NOMO-1 (cell line): ENCODE data around the gene ZNF576.
A peak's percentile ranks its signal among the peaks of the same experiment; 100 is the strongest.
"Not testable (repeated sequence)": the region's sequence is repeated elsewhere in the genome, so short reads cannot be mapped to it uniquely, and the experiment has no call there.

Source experiments
- DNase-seq, 2 experiments: peaks; one replicate each; lab custom pipeline; 2025; ENCODE audit not compliant: unreplicated experiment in 2 of 2; lab: John Stamatoyannopoulos, UW

ZNF576 gene

DNA sequence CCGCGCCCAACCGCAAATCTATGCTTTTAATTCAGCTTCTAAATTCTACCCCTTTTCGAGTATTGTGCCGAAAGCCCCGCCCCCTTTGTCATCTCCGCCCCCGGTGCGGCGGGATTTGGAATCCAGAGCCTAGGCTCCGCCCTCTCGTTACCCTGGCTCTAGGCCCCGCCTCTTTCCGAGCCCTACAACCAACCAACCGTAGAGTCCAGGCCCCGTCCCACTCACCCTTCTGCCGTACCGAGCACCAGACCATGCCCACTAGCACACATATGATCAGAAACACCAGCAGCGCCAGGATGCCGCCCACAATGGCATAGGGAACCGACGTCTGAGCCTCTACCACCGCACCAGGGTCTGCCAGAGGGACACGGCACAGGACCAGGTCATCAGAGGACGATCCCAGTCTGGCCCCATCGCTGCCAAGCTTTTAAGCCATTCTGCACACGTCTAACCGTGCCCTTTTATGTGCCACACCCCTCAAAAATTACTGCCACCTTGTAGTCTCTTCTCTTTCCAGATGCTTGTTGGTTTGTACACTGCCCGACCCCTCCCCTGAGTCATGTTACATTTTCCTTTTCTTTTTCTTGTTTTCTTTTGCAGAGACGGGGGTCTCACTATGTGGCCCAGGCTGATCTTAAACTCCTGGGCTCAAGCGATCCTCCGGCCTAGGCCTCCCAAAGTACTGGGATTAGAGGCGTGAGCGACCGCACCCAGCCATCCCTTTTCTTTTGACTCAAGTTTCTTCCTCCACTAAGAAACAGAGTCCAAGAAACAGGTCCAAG is 27.7 kb downstream of the ZNF576 start:
- no peak for DNase-seq

DNA sequence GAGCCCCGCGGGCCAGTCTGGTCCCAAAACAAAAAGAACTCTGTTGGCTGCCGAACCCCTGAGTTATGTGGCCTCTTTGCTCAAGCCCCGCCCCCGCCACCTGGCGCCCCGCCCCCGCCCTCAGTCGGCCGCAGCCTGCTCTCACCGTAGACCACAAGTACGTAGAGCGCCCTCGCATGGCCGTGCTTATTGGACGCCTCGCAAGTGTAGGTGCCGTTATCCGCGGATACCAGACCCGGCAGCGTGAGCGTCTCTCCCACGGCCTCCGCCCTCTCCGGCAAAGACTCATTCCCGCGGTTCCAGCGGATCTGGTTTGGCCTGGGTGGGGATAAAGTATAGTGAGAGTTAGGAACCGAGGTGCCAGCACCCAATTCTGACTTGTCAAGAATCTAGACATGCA is 28.5 kb downstream of the ZNF576 start:
- DNase-seq = peak in 1 of 2 experiments; percentile 13

DNA sequence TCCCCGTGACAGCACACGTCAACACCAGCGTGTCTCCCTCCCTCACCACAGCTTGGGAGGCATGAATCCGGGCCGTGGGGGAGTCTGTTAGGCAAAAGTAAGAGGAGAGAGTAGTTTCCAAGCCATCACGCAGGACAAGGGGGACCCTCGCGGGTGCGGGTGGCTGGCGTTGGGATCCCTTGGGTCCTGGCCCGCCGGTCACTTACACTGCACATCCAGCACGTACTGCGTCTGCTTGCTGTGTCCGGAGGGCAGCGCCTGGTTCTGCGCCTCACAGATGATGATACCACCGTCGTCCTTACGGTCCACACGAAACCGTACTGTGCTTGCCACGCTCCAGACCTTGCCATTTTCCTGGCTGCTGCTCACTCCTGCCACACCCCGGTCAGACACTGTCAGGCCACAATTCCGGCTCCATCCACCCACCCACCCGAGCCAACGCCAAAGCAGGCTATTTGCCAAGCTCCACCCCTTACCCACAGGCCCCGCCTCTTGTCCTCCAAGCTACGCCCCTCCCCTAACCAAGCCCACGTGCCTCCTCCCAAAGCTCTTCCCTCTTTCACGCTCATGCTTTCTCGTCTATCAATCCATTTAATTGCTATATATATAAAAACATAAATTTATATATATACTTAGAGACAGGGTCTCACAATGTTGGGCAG is 29.7 kb downstream of the ZNF576 start:
- no peak for DNase-seq

DNA sequence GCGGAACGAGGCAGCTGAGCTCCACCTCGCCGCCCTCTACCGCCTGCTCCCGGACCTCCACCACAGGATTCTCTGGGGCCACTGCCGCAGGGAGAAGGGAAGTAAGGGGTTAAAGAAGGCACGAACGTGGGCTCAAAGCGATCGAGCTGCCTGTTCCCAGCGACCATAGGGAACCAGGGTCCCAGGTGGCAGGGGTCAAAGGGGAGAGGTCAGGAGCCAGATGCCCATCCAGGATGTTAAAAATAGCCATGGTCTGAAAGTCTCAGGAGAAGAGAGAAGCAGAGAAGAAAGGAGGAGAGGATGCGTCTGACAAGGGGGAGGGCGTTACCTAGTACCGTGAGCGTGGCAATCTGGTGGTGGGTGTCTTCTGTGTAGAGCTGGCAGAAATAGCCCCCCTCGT is 30.4 kb downstream of the ZNF576 start:
- no peak for DNase-seq

DNA sequence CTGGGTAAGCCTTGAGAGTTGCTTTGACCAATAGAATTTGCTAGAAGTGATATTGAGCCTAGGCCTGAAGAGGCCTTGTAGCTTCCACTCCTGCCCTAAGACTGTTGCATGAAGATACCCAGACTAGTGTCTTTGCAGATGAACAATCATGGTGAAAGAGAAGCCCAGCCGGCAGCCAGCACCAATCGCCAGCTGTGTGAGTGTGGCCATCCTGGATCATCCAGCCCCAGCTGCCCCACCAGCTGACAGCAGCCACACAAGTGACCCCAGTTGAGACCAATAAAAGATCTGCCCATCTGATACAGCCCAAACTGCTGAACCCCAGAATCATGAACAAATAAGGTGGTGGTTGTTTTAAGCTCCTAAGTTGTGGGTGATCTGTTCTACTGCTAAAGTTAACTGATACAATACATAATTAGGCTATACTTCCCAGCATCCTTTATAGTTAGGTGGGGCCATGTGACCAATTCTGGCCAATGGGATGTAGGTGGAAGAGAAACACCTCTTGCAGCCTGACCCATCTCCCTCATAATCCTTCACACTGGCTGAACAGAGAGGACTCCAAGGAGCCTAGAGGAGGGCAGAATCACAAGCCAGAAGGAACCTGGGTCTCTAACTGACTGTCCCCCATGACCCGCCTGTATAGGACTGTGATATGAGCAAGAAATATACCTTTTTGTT is 32.4 kb downstream of the ZNF576 start:
- no peak for DNase-seq

DNA sequence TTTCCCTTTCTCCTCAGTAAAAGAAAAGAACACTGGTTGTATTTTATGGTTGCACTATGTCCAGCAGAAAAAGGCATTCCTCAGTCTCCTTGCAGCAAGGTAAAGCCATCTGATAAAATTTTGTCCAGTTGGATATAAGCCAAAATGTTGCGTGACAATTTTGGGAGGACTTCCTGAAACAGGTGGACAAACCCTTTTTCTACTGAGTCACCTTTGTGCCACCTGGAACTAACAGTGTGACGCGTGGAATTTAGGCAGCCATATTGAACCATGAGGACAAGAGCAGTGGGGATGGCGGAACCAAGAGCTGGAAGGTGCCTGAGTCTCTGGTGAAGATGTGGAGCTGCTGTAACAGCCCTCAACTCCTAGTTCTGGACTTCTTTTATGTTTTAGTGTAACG is 35.1 kb downstream of the ZNF576 start:
- DNase-seq = no peak

DNA sequence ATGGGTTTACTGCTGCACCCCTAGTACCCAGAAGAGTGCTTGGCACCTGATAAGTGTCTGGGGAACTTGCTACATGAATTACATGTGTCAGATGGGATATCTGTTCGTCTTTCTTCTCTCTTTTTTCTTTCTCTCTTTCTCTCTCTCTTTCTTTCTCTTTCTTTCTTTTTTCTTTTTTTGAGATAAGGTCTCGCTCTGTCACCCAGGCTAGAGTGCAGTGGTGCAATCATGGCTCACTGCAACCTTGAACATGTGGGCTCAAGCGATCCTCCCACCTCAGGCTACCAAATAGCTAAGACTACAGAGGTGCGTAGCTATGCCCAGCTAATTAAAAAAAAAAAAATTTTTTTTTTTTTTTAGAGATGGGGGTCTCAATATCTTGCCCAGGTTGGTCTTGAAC is 37.1 kb downstream of the ZNF576 start:
- DNase-seq = no peak

DNA sequence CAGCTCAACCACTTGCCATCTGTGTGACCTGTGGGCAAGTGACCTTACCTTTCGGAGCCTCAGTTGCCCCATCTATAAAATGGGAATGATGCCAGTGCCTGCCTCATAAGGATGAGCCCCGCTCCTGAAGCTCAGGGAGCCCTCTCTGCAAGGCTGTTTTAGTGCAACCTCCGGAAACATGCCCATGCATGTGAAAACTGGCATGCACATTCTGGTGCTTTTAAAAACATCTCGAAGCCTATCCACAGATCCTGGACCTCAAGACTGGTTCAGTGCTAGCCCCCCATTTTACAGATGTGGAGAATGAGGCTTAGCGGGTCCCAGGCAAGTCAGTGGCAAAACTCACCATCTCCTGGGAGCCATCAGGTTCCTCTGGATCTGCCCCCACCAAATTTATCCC is 37.7 kb downstream of the ZNF576 start:
- DNase-seq = no peak

DNA sequence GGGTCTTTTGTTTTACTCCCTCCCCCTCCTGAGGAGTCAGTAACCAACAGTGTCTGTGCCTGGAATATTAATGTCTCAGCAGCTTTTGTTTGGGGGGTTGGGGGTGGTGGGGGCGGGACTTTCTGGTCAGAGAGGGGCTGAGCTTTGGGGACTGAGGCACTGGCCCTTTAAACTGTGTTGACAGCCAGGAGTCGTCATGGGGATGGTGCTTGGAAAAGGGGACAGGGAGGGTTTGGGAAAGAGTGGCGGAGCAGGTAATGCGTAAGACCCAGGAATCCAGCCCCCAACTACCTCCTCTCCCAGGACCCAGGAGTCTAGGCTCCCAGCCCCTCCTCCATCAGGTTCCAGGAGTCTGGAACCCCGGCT is 38.1 kb downstream of the ZNF576 start:
- no peak for DNase-seq

DNA sequence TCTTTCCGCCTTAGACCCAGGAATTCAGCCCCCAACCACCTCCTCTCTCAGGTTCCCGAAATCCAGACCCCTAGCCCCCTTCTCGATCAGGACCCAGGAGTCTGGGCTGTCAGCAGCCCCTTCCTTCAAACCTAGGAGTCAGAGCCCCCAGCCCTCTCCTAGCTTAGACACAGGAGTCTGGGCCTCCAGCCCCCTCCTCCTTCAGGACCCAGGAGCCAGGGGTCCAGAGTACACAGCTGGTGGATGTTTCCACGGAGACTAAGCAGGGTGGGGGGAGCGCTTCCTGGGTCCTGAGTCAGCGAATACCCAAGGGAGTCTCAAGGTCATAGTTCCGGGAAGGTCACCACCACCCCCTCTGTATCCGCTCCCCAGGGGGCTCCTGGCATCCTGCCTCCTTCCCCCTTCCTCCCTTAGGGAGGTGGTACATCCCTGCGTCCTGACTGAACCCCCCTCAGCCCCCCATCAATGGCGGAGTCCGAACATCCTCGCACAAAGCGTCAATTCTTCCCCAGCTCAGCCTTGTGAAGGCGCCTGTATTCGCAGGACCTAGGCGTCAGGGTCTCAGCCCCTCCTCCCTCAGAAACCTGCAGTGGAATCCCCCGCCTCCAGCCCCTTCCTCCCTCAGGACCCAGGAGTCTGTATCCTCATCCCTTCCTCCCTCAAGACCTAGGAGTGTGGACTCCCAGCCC is 38.6 kb downstream of the ZNF576 start:
- no peak for DNase-seq

DNA sequence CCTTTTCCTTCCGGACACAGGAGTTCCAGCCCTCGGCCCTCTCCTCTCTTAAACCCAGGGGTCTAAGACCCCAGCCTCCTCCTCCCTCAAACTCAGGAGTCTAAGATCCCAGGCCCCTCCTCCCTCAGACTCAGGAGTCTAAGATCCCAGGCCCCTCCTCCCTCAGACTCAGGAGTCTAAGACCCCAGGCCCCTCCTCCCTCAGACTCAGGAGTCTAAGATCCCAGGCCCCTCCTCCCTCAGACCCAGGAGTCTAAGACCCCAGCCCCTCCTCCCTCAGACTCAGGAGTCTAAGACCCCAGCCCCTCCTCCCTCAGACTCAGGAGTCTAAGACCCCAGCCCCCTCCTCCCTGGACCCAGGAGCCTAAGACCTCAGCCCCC is 39.2 kb downstream of the ZNF576 start:
- not testable (repeated sequence) for DNase-seq

DNA sequence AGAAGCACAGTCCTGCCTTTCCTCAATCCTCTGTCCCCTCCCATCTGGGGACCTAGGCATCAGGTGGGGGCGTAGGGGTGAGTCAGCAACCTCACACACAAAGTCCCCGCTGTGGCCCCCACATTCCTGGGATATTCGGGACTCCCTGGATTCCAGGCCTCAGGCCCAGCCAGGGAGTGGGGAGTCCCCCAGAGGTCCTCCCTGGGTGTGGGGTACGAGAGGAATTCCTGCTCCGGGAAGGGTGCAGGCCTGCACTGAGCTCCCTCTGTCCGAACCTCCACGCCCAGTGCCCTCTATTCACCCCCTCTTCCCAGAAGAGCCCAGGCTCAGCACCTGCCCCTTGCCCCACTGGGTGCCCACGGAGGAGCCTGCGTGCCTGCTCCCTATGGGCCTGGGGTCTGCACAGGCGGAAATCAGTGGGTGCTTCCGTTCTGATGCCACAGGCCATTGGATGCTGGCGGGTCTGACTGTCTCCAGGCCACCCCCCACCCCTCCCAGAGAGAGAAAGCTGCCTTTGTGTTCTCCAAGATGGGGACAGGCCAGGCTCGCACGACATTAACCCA is 39.8 kb downstream of the ZNF576 start:
- no peak for DNase-seq

DNA sequence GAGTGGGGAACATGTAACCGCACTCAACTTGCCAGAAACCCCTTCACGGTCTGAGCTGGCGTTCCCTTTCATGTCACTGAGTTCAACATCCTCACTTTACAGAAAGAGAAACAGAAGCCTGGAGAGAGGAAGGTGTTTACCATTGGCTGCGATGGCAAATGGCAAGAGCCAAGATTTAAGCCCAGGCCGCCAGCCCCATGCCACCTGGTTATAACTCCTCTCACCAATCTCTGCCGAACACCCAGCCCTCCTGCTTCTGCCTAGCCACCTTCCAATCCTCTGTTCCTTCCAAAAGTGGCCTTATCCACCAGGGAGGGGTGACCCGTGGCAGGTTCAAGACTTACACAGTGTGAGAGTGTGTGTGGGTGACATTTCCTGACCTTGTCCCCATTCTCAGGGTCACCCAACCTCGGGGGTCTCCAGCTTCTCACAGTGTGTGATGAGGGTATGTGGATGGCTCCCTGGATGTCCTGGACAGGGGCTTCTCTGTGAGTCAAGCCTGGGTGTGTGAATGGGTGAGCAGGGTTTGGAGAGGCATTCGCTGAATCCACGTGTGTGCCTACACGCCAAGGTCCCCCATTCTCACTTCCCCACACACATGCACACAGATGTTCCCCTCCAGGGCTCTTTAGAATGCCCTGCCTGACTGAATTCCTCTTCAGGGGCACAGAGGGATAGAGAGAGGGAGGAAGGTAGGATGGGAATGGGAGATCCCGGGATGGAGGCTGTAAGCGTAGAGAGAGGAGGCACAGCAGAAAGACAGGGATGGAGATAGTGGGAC is 42.0 kb downstream of the ZNF576 start:
- DNase-seq = no peak

DNA sequence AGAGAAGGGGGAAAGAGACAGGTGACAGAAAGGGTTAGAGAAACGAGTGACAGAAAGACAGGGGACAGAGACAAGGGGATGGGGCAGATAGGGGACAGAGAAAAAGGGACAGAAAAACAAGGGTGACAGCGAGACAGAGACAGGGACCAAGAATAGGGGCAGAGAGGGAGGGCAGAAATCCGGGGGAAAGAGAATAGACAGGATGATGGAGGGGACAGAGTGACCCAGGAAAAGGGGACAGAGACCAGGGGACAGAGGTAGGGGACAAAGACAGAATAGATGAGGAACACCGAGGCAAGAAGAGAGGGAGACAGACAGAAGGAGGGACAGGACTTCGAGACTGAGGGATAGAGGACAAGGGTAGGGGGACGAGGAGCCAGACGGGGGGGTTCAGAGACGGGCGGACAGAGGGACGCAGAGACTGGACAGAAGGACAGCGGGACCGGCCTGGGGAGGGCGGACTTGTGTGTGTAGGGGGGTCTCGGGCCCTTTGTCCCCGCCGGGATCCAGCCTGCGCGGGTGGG is 42.7 kb downstream of the ZNF576 start:
- no peak for DNase-seq

DNA sequence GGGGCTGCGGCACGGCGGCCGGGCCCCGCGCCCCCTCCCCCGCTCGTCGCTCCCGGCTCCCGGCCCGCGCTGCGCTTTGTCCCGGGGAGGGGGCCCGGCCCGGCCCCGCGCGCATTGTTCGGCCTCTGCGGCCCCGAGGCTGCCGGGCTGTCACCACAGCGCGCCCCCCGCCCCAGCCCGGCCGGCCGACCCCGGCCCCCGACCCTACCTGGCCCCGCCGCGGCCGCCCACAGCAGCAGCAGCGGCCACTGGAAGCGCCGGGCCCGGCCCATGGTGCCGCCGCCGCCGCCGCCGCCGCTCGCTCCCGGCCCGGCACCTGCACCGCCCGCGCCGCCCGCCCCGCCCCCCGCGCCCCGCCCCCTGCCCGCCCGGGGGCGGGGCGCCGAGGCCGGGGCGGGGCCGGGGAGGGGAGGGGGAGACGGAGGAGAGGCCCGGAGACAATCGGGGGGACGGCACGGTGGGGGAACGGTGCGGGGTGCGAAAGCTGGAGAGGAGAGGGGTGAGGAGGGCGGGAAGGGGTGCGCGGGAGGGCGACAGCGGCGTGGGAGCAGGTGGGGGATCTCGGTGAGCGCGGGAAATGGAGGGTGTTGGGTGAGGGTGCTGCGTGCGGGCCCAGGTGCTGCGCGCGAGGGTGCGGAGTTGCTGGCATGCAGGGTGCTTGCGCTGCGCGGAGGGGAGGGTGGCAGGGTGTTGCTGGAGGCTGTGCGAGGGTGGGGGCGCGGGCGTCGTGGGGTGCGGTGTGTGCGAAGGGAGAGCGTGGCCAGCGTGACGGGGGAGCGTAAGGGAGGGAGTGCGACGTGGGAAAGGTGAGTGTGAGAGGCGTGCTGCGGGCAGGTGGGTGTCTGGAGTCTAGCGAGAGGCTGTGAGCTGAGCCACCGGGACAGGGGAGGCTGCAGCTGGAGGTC is 43.4 kb downstream of the ZNF576 start, which contains the start of gene CADM4:
Gene CADM4 (minus strand): TSS at position 332 of the 905 bp plus-strand sequence. CDS start 60 bp downstream, at position 272.
- no peak for DNase-seq

DNA sequence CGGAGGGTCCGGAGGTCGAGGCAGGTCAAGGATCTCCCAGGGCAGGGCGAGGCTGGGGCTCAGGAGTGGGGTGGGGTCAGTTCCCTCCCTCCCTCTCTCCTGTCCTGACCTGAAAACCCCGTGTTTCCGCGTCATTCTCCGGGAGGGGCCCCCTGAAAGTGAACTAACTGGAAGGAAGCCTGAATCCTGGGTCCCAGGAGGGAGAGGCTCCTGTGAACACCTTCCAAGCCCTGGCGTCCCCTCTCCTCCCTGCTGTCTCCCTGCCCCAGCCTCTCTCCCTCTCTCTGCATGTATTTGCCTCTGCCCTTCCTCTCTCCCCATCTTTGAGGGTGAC is 44.0 kb downstream of the ZNF576 start:
- DNase-seq = no peak

DNA sequence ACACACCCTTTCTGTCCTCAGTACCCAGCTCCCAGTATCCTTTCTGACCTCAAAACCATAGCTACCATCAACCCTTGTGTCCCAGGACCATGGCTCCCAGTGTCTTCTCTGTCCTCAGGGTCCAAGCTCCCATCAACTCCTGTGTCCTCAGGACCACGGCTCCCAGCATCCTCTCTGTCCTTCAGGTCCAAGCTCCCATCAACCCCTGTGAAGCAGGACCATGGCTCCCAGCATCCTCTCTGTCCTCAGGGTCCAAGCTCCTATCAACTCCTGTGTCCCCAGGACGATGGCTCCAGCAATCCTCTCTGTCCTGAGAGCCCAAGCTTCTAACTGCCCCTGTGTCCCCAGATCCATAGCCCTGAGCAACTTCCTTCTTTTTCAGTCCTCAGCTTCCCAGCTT is 44.9 kb downstream of the ZNF576 start:
- DNase-seq = no peak

DNA sequence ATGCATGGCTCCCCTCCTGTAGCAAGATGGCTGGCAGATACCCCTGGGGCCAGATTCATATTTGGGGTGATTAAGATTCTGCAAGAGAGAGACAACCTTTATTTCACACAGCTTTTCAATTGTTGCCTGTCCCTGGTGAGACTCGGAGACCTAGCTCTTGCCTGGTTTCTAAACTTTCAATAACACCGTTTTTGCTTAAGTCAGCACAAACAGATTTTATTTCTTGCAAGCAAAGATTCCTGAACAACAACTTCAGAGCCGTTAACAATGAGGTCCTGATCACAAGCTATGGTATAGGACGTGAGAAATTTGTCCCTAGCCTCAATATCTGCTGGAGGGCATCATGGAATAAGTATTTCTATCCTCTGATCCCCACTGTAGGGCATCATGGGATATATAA is 46.1 kb downstream of the ZNF576 start:
- no peak for DNase-seq

DNA sequence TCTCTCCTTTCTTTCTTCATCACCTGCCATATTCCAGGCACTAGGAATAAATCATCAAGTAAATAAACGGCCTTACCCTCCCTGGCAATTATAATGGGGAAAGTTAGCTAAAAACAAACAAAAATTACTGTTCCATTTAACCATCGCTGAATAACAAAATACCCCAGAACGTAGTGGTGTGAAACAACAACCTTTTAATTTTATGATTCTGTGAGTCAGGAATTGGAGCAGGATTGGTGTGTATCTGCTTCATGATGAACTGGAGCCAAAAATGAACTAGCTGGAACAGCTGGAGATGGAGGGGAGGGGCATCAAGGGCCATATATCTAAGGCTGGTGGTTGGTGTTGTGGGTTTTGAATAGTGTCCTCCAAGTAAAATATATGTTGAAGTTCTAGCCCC is 46.9 kb downstream of the ZNF576 start:
- DNase-seq = no peak
